GM18907 (cell line): Measurements from ENCODE around the gene ZNF764.
A peak's percentile ranks its signal among the peaks of the same experiment; 100 is the strongest.

ENCODE experiments used
- ATAC-seq: cut with Tn5 transposase; IDR thresholded peaks from one replicate; pipeline ENCODE4 v1.9.1; 2021; ENCODE audit warnings: mild to moderate bottlenecking, moderate library complexity; ENCODE audit not compliant: unreplicated experiment

Gene ZNF764

GRCh38 chr16:30570636-30571444 is 12.7 kb upstream of the ZNF764 start:
- ATAC-seq, result no peak

- no peak for ATAC-seq
Observed at GRCh38 chr16:30569746-30570635, 11.8 kb upstream of the ZNF764 start.

GRCh38 chr16:30569281-30569680 is 11.1 kb upstream of the ZNF764 start:
- no peak for ATAC-seq

GRCh38 chr16:30567991-30568638 is 9.9 kb upstream of the ZNF764 start:
- ATAC-seq, result peak; percentile 38

- ATAC-seq, result no peak
Observed at GRCh38 chr16:30567160-30567990, 9.2 kb upstream of the ZNF764 start.

GRCh38 chr16:30566531-30566930 is 8.4 kb upstream of the ZNF764 start:
- ATAC-seq, result no peak

- ATAC-seq, result no peak
Observed at GRCh38 chr16:30565984-30566383, 7.8 kb upstream of the ZNF764 start.

- no peak for ATAC-seq
Observed at GRCh38 chr16:30565526-30565925, 7.4 kb upstream of the ZNF764 start.

GRCh38 chr16:30562021-30562420 is 3.8 kb upstream of the ZNF764 start:
- no peak for ATAC-seq

GRCh38 chr16:30561089-30561816 is 3.1 kb upstream of the ZNF764 start:
- ATAC-seq, result no peak

- no peak for ATAC-seq
Observed at GRCh38 chr16:30559690-30560089, 1.5 kb upstream of the ZNF764 start.

GRCh38 chr16:30558789-30559377 is 709 bp upstream of the ZNF764 start:
- ATAC-seq, result no peak

GRCh38 chr16:30557707-30557956 is 542 bp downstream of the ZNF764 start:
- ATAC-seq, result no peak

- ATAC-seq, result no peak
Observed at GRCh38 chr16:30556125-30556473, 2.1 kb downstream of the ZNF764 start.

GRCh38 chr16:30555315-30556124 is 2.7 kb downstream of the ZNF764 start:
- ATAC-seq, result no peak

- no peak for ATAC-seq
Observed at GRCh38 chr16:30554557-30555314, 3.4 kb downstream of the ZNF764 start.

GRCh38 chr16:30553393-30553899 is 4.7 kb downstream of the ZNF764 start:
- ATAC-seq, result no peak

GRCh38 chr16:30552956-30553355 is 5.2 kb downstream of the ZNF764 start:
- ATAC-seq, result no peak
